ENCODE measurements around the gene ASXL2. TPM values are rescaled to one million over a fixed set of nuclear protein-coding genes. Genes with fewer than 3 reads are reported as not detected.

ASXL2 gene
- total RNA-seq, 1 experiment from 2014 or later = 35.7 TPM

DNA sequence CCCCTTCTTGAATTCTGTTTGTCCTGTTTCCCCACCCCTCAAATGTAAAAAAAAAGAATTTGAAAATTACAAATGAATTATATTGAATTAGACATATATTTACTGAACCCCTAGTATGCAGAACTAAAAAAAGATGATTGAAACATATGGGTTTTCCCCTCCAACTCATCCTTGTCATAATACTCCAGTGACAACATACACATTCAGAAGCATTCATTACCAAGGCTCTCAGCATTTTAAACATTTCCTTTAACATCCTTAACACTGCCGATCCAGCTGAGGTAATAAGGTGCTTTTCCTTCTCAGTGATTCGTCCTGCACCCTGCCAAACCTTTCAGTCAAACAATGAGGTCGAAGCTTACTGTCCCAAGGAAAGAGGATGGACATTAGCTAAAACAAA is 151.8 kb downstream of the ASXL2 start:
- Histone ChIP-seq H3K9me3 (no peaks in the 10 kb centered on the region), H3K4me1 (no peaks in the 10 kb centered on the region), H3K4me3 (ENCODE audit: low read depth, low read length) (no peak overlapping the region), H3K36me3 (ENCODE audit: control insufficient read depth, insufficient read depth, low read length) (no peaks in the 10 kb centered on the region), H3K27me3 (replicated peaks; ENCODE audit: control insufficient read depth, insufficient read depth, low read length) (no peaks in the 10 kb centered on the region; the same call in 1 of the 2 replicates)
- BruUV-seq (replicated peaks) = no TSS peak
- TF ChIP-seq, protein P1, sequence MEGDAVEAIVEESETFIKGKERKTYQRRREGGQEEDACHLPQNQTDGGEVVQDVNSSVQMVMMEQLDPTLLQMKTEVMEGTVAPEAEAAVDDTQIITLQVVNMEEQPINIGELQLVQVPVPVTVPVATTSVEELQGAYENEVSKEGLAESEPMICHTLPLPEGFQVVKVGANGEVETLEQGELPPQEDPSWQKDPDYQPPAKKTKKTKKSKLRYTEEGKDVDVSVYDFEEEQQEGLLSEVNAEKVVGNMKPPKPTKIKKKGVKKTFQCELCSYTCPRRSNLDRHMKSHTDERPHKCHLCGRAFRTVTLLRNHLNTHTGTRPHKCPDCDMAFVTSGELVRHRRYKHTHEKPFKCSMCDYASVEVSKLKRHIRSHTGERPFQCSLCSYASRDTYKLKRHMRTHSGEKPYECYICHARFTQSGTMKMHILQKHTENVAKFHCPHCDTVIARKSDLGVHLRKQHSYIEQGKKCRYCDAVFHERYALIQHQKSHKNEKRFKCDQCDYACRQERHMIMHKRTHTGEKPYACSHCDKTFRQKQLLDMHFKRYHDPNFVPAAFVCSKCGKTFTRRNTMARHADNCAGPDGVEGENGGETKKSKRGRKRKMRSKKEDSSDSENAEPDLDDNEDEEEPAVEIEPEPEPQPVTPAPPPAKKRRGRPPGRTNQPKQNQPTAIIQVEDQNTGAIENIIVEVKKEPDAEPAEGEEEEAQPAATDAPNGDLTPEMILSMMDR (IDR thresholded peaks at IDR 0.05; ENCODE audit: insufficient read depth in 1 of 2, low read depth in 1 of 2, low read length in 1 of 2, severe bottlenecking in 1 of 2, unreplicated experiment in 1 of 2) = no peak
- POLR2A ChIA-PET = no interaction called here
- Mint-ChIP-seq H3K36me3 (ENCODE audit: insufficient read depth, unreplicated experiment) (no peaks in the 10 kb centered on the region), H3K27ac (ENCODE audit: unreplicated experiment) (no peak overlapping the region), H3K27me3 (ENCODE audit: insufficient read depth, unreplicated experiment) (no peaks in the 10 kb centered on the region), H3K9me3 (ENCODE audit: unreplicated experiment) (peaks cover 8% of the 10 kb centered on the region), H3K4me1 (ENCODE audit: low read depth, unreplicated experiment) (no peaks in the 10 kb centered on the region), H3K4me3 (ENCODE audit: unreplicated experiment) (no peak overlapping the region)
- CTCF ChIA-PET = no interaction called here
- intact Hi-C loops (cut with micrococcal nuclease; ENCODE audit: unreplicated experiment) = no loop called here
- DNase-seq = no peak

GRCh38 chr2:25725877-25726276 is 152.4 kb downstream of the ASXL2 start:
- H3K4me1 Mint-ChIP-seq (ENCODE audit: low read depth, unreplicated experiment) = no peaks in the 10 kb centered on the region

DNA sequence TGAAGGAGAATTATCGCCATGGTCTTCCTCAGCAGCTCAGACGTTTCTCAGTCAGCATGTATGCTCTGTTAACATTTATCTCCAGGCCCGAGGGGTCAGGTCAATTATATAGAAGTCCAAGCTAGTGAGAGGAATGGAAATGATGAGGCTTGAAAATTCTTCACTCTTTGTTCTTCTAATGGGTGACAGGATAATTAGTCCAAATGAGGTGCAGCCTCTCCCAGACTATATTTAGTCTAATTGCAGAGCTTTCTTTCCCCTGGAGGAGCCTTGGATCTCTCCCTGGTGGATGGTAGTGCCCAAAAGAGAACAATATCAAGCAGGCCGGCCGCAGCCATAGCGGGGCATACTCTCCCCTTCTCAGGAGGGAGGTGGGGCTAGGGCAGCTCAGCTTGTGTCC is 153.5 kb downstream of the ASXL2 start:
- TF ChIP-seq, protein P1 (IDR thresholded peaks at IDR 0.05; ENCODE audit: insufficient read depth in 1 of 2, low read depth in 1 of 2, low read length in 1 of 2, severe bottlenecking in 1 of 2, unreplicated experiment in 1 of 2) = no peak
- H3K4me1 ChIP-seq = no peaks in the 10 kb centered on the region
- POLR2A ChIA-PET = no interaction called here
- H3K36me3 Mint-ChIP-seq (ENCODE audit: insufficient read depth, unreplicated experiment) = no peaks in the 10 kb centered on the region
- no peaks in the 10 kb centered on the region; the same call in 1 of the 2 replicates for H3K27me3 ChIP-seq (replicated peaks; ENCODE audit: control insufficient read depth, insufficient read depth, low read length)
- no peaks in the 10 kb centered on the region for H3K27me3 Mint-ChIP-seq (ENCODE audit: insufficient read depth, unreplicated experiment)
- no peaks in the 10 kb centered on the region for H3K9me3 ChIP-seq
- H3K27ac Mint-ChIP-seq (ENCODE audit: unreplicated experiment) = no peak overlapping the region
- H3K4me3 Mint-ChIP-seq (ENCODE audit: unreplicated experiment) = no peak overlapping the region
- no TSS peak for BruUV-seq (replicated peaks)
- CTCF ChIA-PET = no interaction called here
- no peak overlapping the region for H3K4me3 ChIP-seq (ENCODE audit: low read depth, low read length)
- intact Hi-C loops (cut with micrococcal nuclease; ENCODE audit: unreplicated experiment) = no loop called here
- DNase-seq = no peak
- no peaks in the 10 kb centered on the region for H3K36me3 ChIP-seq (ENCODE audit: control insufficient read depth, insufficient read depth, low read length)
- no peaks in the 10 kb centered on the region for H3K9me3 Mint-ChIP-seq (ENCODE audit: unreplicated experiment)
- no peaks in the 10 kb centered on the region for H3K4me1 Mint-ChIP-seq (ENCODE audit: low read depth, unreplicated experiment)

More at GRCh38 chr2:25725877-25726276, 152.4 kb downstream of the ASXL2 start:
- Histone ChIP-seq H3K4me3 (ENCODE audit: low read depth, low read length) (no peak overlapping the region), H3K9me3 (no peaks in the 10 kb centered on the region), H3K27me3 (replicated peaks; ENCODE audit: control insufficient read depth, insufficient read depth, low read length) (no peaks in the 10 kb centered on the region; the same call in 1 of the 2 replicates), H3K4me1 (no peaks in the 10 kb centered on the region), H3K36me3 (ENCODE audit: control insufficient read depth, insufficient read depth, low read length) (no peaks in the 10 kb centered on the region)
- Mint-ChIP-seq H3K27ac (ENCODE audit: unreplicated experiment) (no peak overlapping the region), H3K36me3 (ENCODE audit: insufficient read depth, unreplicated experiment) (no peaks in the 10 kb centered on the region), H3K4me3 (ENCODE audit: unreplicated experiment) (no peak overlapping the region), H3K9me3 (ENCODE audit: unreplicated experiment) (peaks cover 2% of the 10 kb centered on the region), H3K27me3 (ENCODE audit: insufficient read depth, unreplicated experiment) (no peaks in the 10 kb centered on the region)
- intact Hi-C loops (cut with micrococcal nuclease; ENCODE audit: unreplicated experiment) = no loop called here
- ChIA-PET POLR2A (no interaction called here), CTCF (no interaction called here)
- no TSS peak for BruUV-seq (replicated peaks)
- DNase-seq = no peak
- TF ChIP-seq, protein P1 (IDR thresholded peaks at IDR 0.05; ENCODE audit: insufficient read depth in 1 of 2, low read depth in 1 of 2, low read length in 1 of 2, severe bottlenecking in 1 of 2, unreplicated experiment in 1 of 2) = no peak
